ENCODE data around the gene PPP2R1B.
"Not testable (repeated sequence)": the region's sequence is repeated elsewhere in the genome, so short reads cannot be mapped to it uniquely, and the experiment has no call there.

PPP2R1B gene

DNA sequence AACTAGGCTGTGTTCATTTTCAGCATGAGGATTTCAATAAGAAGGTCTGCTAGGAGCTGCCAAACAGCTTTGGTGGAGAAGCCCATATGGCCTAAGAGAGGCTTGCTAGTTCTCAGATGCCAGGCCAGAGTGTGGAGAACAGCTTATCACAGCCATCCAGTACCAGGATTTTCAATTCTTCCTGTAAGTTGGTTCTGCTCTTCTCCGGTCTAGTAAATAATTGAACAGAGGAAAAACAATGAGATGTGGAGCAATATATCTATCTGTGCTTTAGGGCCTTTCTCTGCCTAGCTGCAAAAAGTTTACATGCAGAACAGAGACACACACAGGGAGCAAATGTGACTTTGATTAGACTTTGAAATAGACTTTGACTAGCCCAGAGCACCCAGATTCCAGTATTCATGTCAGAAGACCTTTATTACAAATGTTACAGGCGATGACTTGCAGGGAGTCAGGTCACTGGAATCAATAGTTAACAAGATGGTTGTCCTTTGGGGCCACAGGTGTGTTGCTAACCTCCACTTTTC, 19.8 kb upstream of the PPP2R1B start:
- no peak overlapping the region for H3K4me3 ChIP-seq (ENCODE audit: low read length)
- DNase-seq (ENCODE audit: low read depth, low spot score): no peak

DNA sequence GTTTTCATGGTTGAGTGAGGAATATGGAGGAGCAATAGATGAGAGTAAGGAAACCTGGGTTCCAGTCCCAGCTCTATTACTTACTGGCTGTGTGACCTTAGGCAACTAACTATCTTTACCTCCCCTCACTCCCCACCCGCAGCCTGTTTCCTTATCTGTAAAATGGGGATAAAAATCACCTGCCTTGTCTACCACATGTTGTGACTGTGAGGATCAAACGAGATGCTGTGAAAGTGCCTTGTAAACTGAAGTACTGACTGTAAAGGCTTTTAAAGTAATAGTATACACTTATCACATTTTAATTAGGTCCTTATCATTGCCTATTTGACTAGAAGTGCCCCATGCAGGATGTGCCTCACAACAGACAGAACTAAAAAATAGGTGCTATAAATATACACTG, 18.9 kb upstream of the PPP2R1B start:
- no peak overlapping the region for H3K4me3 ChIP-seq (ENCODE audit: low read length)
- DNase-seq (ENCODE audit: low read depth, low spot score): no peak

GRCh38 chr11:111784311-111784710, 18.1 kb upstream of the PPP2R1B start:
- not testable (repeated sequence) for H3K4me3 ChIP-seq (ENCODE audit: low read length); DNase-seq (ENCODE audit: low read depth, low spot score)

DNA sequence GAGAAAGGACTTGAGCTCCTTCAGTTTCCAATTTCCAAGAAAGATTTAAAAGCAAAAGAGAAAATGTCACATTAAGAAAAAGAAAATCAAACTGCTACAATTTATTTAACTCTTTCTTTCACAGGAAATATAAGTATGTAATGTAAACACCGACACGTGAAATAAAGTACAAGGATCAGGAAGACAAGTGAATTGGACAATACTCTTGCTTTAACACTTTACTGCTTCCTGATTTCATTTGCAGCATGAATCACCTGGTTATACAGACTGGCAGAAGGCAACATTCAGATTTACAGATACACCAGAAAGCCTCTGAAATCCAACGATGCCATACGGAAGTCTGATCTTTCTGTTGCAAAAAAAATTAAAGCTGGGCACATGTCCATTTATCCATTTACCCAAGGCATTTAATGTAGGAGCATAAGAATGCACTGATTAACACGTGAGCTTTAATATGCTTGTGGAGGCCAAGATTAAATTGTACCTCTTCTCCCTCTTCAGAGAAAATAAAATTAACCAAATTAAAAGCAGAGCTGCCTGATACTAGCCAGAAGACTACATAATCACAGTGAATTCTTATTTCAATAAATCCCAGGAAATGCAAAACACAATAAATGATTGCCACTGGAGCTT, 16.0 kb upstream of the PPP2R1B start:
- DNase-seq (ENCODE audit: low read depth, low spot score): no peak
- H3K4me3 ChIP-seq (ENCODE audit: low read length): no peak overlapping the region

DNA sequence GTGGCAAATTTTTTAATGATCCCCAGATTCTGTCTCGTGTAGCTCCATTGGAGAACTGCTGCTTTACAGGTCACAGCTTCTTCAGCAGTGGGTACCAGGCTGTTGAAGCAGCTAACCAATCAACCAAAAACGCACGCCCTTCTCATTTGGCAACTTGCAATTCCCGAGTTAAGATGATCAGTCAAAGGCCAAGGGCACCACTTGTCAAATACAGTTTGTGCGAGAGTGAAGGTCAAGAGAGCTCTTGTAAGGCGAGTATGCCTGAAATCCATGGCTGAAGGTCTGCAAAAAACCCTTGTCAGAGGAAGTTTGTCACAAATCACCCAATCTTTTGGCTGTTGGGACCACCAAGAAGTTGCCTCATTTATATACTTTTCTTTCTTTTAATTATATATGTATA, 12.9 kb upstream of the PPP2R1B start:
- DNase-seq (ENCODE audit: low read depth, low spot score): no peak
- H3K4me3 ChIP-seq (ENCODE audit: low read length): no peak overlapping the region

GRCh38 chr11:111778047-111778558, 11.9 kb upstream of the PPP2R1B start:
- H3K4me3 ChIP-seq (ENCODE audit: low read length): no peak overlapping the region
- no peak for DNase-seq (ENCODE audit: low read depth, low spot score)

DNA sequence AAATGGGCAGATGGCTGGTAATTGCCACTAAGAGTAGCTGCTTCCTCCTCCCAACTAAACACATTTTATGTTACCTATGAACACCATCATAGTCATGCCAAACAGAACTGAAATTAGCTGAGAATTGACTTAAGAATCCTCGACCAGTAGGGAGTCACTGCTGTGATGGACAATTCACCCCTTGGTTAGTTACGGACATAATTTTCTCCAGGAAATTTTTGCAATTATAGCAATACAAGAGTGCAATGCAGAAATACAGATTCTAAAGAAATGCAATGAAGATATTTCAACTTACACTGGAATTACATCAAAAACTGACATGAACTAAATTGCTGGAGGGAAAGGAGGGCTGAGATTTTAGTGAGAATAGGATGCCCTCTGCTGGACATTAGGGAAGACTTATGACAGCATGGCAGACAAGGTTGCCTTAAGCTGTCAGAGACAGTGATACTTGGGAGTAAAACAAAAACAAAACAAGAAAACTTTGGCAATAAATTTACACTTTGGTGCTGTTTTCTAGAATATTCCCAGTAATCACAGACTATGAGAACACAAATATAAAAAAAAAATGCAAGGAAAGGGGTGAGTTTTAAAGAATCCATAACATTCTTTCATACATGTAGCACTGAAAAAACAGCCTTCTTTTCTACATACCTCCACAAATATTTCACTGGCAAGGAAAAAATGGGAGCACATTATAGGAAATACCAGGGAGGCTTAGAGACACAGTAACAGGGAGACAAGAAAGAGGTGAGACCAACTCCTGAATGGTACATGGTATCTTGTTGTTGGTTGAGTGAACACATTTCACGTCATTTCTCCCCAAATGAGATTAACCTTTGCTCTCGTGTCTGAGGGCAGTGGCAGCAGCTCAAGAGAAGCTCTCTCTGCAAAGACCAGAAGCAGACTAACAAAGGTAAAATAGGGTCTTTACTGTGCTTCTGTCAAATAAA, 11.2 kb upstream of the PPP2R1B start:
- peak; percentile 64 for DNase-seq (ENCODE audit: low read depth, low spot score)
- no peak overlapping the region for H3K4me3 ChIP-seq (ENCODE audit: low read length)

DNA sequence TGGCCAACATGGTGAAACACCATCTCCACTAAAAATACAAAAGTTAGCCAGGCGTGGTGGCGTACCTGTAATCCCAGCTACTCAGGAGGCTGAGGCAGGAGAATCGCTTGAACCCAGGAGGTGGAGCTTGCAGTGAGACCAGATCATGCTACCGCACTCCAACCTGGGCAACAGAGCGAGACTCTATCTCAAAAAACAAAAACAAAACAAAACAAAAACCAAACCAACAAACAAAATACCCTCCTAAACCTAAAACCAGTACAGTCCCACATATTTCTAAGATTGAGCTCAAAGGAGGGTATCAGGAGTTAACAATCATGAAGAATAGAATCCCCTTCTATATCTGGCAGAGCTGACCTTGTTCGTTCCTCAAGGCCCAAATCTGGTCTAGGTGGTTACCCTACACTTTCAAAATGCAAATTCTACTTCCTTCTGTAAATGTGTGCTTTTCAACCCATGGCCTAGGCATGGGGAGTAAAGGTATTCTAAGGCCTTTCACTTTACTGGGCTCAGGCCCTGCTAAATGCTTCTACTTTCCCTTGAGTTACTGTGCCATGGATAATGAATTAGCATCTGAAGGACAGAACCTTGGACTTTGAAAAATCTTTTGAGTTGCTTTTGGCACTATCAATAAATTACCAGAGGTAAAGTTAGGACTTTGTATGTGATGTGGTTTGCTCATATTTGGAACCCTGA, 10.4 kb upstream of the PPP2R1B start:
- H3K4me3 ChIP-seq (ENCODE audit: low read length): no peak overlapping the region
- DNase-seq (ENCODE audit: low read depth, low spot score): no peak

- H3K4me3 ChIP-seq (ENCODE audit: low read length): no peak overlapping the region
Observed at GRCh38 chr11:111774955-111775710, 8.9 kb upstream of the PPP2R1B start.

GRCh38 chr11:111772535-111772934, 6.3 kb upstream of the PPP2R1B start:
- H3K4me3 ChIP-seq (ENCODE audit: low read length): no peak overlapping the region
- no peak for DNase-seq (ENCODE audit: low read depth, low spot score)

More at GRCh38 chr11:111774955-111775710, 8.9 kb upstream of the PPP2R1B start:
- DNase-seq (ENCODE audit: low read depth, low spot score): no peak

GRCh38 chr11:111771205-111771604, 5.0 kb upstream of the PPP2R1B start:
- not testable (repeated sequence) for DNase-seq (ENCODE audit: low read depth, low spot score); H3K4me3 ChIP-seq (ENCODE audit: low read length)

GRCh38 chr11:111770581-111771134, 4.5 kb upstream of the PPP2R1B start:
- DNase-seq (ENCODE audit: low read depth, low spot score): no peak

GRCh38 chr11:111766834-111767142, 599 bp upstream of the PPP2R1B start:
- H3K4me3 ChIP-seq (ENCODE audit: low read length): peak overlapping the region; percentile 83
- DNase-seq (ENCODE audit: low read depth, low spot score): no peak

More at GRCh38 chr11:111770581-111771134, 4.5 kb upstream of the PPP2R1B start:
- H3K4me3 ChIP-seq (ENCODE audit: low read length): no peak overlapping the region

DNA sequence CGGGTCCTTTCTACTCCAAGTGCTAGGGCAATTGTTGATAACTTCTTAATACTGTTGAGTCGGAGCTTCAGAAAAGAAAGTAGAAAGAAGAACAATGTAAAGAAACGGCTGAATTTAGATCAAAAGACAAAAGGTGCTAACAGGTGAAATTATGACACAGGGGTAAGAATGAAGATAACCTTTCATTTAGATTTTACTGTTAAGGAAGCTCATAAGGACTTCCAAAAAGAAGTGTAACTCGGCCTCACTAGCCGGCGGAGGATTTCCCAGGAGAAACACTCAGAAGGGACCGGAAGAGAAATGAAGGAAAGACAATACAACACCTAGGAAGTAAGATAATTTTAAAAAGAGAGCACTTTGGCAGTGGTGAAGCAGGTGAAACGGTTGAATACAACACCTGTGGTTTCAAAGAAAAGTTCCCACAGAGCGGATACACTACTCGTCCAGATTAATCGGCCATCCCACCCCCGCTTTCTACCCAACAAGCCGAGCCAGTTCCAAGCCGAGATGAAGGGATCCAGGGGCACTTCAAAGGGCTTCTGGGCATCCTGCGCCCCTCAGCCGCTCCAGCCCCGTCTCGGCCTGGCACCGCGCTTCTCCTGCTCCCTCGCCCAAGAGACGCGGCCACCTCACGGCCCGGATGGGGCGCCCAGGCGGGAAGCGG, 737 bp downstream of the PPP2R1B start:
- DNase-seq (ENCODE audit: low read depth, low spot score): no peak
- peak overlapping the region; percentile 83 for H3K4me3 ChIP-seq (ENCODE audit: low read length)

DNA sequence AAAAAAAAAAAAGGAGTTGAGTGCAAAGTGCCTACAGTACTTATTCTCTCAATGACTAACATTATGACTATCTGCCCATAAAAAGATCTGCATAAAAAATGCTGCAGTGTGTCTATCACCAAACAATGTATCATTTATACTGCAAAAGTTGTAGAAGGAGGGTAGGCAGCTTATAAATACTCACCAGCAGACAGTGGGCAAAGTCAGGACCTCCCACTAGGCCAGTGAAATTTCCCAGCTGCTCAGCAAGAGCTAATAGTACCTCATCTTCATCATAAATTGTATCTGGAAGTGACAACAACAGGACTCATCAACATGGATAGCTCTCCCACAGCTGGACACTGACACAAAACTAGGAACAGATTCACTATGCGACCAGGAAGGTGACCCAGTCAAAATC, 1.6 kb downstream of the PPP2R1B start:
- H3K4me3 ChIP-seq (ENCODE audit: low read length): peak overlapping the region; percentile 83
- DNase-seq (ENCODE audit: low read depth, low spot score): no peak

- no peak for DNase-seq (ENCODE audit: low read depth, low spot score)
- no peak overlapping the region for H3K4me3 ChIP-seq (ENCODE audit: low read length)
Observed at GRCh38 chr11:111762981-111763643, 3.1 kb downstream of the PPP2R1B start.

GRCh38 chr11:111762526-111762925, 3.7 kb downstream of the PPP2R1B start:
- DNase-seq (ENCODE audit: low read depth, low spot score): no peak
- H3K4me3 ChIP-seq (ENCODE audit: low read length): no peak overlapping the region

DNA sequence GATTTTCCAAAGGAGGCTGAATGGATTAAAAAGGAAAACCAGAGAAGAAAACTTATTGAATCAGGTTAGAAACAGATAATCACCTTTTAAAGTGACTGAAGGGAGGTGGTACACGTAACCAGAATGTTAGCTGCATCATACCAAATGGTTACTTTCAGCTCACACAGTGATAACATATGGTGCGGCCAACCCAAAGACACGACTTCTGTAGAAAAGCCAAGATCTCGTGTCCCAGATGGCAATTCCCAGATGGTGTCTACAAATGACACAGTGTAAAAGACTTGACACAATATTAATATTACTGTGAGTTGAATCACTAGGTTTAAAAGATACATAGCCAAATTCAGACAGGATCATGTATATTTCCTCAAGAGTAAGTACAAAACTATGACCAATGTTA, 5.2 kb downstream of the PPP2R1B start:
- no peak overlapping the region for H3K4me3 ChIP-seq (ENCODE audit: low read length)
- DNase-seq (ENCODE audit: low read depth, low spot score): no peak

Measured in Jurkat, Clone E6-1 (cell line).